GM21528 (cell line): Measurements from ENCODE around the gene PDP2.

ENCODE experiments used
- ATAC-seq: cut with Tn5 transposase; IDR thresholded peaks from one replicate; pipeline ENCODE4 v1.9.1; 2021; ENCODE audit warnings: mild to moderate bottlenecking, moderate library complexity; ENCODE audit not compliant: unreplicated experiment, low FRiP score

Gene PDP2

DNA sequence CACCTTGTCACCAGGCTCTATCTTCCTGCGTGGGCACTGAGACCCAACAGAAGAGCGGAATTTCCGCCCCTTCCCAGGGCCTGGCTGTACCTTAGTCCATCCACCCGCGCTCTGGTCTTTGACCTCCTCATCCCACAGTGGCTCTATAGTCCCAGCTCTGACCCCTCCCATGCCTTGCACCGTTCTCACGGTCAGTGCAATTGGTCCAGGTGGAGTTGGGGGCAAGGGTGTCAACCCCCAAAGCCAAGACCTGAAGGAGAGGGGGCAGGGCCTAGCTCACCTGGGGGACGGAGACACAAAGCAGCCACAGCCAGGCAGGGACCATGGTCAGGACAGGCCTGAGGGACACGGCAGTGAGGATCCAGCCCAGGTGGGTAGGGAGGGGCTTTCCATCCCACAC, 37.4 kb downstream of the PDP2 start:
- ATAC-seq, result no peak

DNA sequence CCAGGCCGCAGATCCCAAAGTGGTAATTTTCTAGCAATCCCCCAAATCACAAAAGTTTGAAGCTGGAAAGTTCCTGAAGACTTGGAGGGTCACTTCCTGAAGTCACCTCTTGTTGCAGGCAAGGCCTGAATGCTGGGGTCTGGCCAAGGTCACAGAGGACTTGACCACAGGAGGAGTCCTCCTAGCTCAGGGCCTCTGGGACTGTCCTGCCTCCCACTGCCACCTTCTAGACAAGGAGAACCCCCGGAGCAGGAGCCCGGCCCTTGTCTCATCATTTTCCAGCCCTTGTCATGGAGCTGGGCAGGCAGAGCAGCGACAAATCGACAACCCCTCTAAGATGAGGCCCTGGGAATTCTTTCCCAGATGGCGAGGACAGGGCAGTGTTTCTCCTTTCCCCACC, 38.0 kb downstream of the PDP2 start:
- ATAC-seq, result no peak

DNA sequence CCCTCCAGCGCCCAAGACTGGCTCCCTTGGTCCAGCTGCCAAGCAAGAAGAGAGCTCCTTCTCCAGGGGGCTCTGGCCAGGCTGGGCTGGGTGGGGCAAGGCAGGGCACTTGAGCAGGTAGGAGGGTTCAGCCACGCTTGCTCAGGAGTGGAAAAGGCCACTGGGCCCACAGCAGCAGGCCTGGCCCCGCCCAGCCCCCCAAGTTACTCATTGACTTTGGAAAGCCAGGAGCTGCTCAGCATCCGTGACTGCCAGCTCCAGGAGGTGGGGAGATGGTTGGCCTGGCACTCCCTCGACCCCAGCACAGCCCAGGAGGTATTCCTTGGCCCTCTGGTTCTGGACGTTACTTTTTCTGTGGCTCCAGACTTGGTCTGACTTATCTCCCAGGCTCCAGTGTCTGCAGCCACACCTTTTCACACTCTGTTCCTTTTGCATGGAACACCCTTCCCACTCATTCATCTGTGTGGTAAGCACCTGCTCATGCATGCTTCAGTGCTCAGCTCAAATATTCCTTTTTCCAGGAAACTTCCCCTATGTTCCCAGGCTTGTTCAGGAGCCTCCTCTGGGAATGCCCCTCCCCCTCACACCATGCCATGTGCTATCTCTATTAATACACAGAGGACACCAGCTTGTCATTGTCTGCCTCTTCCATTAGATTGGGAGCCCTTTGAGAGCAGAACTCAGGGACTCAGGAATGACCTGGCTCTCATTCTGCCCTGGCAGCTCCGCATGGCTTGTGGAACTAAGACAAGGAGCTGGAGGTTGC, 38.7 kb downstream of the PDP2 start, which contains the start of gene CDH16:
Gene CDH16, minus strand, starts transcription at position 83 of the 766 bp plus-strand sequence. CDS start 820 bp downstream, outside the sequence.
- no peak for ATAC-seq

DNA sequence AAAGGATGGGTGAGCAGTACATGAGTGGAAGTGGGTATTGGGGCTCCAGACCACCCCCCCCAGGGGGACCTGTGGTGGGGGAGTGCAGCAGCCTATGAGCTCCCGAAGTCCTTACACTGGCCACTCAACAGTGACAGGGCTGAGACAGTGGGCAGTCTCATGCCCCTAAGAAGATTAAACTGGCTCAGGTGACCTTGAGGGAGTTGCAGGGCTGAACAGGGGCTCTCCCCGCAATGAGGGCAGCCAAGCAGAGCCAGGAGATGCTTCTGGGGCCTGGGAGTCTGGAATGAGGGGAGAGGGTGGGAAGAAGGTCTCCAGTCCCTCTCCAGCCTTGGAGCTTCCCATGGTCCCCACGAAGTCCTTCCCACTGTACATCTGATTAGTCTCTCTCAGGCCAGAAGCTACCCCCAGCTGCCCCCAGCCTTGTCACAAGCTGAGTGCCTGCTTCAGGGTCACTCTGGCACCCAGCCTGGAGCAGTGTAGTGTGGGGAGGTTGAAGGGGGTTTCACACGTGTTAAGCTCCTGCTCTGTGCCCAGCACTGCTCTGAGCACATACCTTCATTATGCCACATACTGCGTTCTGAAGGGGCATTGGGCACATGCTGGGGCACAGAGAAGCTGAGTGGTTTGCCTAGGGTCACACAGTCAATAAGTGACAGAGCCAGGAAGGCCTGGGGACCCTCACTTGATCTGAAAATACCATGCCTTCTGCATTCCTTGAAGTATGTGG, 39.4 kb downstream of the PDP2 start:
- ATAC-seq, result no peak

DNA sequence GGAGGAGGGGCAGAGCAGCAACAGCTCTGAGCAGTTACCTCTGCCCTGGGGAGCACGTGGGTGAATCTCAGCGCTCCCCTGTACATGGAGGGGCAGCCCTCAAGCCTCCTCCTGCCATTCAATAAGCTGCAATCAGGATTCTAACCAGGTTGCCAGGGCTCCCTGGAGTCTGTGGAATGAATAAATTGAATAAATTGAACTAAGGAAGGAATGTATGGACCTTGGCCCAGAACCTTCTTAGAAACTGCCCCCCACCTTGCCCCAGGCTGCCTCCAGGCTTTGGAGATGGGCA, 39.9 kb downstream of the PDP2 start:
- ATAC-seq, result no peak

DNA sequence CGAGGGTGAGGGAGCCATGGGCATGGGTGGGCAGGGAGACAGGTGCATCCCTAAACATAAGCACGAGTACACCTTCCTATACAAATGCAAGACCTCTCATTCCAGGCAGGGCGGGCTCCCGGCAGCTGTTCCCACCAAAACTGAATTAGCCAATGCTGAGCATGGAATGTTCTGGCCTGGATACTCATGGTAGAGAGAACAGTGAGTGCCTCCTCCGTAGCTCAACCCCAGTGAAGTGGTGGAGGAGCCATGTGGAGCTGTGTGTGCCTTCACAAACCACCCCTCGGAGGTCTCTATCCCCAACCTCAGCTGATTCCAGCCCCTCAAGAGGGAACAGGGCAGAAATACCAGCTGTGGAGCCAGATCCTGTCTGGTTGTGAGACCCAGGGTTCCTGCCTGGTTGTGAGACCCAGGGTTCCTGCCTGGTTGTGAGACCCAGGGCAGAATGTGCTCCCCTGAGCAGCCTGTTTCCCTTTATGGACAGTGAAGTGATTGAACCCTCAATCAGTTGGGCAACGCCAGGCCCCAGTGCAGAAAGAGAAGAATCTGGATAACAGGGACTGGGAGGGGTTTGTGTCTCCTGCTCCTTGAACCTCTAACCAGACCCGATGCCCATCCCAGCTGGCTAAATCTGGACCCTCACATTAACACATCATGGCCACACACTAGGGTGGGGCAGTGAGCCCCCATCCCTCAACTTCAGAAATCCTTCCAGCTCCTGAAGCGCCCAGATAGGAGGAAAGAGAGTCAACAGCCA, 40.8 kb downstream of the PDP2 start:
- no peak for ATAC-seq

GRCh38 chr16:66921729-66922450, 41.6 kb downstream of the PDP2 start:
- ATAC-seq, result no peak

DNA sequence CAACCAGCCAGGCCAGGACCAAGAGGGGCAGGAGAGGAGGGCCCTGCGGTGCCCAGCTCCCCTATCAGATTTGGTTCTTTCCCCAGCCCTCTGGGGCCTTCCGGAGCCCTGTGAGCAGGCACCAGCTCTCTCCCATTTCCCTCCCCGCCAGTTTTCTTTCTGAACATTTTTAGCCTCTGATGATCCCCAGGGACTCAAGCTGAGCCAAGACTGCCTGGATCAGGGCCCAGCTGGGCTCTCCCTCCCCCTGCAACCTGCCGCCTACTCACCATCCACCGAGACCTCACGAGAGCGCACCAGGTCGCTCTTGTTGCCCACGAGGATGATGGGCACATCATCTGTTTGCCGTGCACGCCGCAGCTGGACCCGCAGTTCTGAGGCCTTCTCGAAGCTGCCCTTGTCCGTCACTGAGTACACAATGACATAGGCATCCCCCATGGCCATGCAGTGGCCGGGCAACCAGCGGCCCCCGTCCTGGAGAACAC, 43.0 kb downstream of the PDP2 start:
- no peak for ATAC-seq

DNA sequence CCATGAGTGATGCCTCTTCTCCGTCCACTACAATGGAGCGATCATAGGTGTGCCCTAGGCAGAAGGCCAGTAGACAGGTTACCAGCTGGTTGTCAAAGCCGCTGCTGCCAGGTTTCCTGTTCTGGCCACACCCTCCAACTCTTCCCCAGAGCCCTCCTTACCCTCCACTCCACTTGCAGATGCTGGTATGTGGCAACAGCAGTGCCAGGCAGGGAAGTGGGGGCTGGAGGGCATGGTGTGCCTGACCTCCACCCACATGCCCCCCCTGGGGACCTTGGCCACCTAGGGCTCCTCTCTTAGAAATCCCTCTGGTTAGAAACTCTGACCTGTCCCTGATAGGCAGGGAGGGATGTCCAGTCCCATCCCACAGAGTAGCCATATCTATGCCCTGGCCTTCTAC, 43.6 kb downstream of the PDP2 start:
- no peak for ATAC-seq

DNA sequence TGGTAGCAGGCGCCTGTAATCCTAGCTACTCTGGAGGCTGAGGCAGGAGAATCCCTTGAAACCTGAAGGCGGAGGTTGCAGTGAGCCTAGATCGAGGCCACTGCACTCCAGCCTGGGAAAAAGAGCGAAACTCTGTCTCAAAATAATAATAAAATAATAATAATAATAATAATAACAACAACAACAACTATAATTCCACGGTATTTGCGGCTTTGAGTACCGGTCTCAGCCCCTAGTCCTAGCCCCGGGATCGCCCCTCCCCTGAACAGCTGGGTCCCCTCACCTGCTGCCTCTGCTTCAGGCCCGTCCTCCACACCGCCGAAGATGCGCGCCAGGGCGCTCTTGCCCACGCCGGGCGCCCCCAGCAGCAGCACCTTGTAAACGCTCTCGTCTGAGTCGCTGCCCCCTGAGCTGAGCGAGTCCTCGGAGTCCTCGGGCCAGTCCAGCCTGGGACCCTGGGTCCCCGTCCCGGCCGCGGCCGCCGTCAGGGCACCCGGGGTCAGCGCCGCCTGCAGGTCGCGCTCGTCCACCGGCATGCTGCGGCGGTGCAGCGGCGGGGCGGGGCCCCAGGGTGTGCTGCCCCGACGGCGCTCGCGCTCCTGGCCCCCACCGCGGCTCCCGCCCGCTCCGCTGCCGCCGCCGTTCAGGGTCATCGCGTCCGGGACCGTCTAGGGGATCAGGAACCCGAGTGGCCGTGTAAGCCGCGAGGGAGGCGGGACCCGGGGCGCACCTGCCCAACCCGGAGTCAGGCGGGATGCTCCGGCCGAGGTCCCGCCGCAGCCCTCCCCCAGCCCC, 44.4 kb downstream of the PDP2 start:
- ATAC-seq, result no peak

GRCh38 chr16:66925322-66925840, 45.1 kb downstream of the PDP2 start, which contains the start of gene RRAD:
Gene RRAD, minus strand, starts transcription at chr16:66925535. Its CDS starts 356 bp downstream, at chr16:66925179.
- ATAC-seq, result no peak

DNA sequence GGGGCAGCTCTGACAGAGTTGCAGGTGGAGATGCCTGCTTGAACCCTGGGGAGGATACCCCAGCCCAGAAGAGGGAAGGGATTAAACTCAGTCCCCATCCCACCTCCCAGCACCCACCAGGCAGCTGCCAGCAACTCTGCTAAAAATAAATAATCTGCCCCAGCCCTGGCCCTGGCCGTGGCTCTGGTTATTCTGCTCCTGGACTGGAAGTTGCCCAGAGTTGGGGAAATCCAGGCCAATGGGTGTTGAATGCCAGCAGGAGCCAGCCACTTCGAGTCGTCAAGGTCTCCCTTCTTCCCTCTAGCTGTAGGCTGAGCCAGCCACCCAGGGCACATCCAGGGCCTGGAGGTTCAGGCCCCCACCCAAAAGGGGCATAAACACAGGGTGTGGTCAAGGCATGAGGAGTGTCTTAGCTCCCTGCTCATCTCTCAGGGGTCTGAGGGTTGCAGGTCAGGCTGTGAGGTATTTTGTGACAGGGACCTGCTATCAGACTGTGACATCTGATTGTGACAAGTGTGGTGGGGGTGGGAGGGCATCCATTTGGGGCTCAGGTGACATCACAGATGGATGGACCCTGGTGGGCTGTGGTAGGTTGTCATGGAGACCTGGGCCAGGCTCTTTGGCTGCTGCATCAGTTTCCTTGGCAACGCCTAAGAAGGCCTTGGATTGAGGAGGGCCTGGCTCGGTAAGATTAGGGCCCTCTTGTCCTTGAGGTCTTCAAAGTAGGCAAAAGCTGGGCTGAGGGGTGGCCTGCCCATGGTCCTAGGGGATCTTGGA, 46.0 kb downstream of the PDP2 start:
- ATAC-seq, result no peak

GRCh38 chr16:66926961-66927436, 46.7 kb downstream of the PDP2 start:
- ATAC-seq, result no peak

DNA sequence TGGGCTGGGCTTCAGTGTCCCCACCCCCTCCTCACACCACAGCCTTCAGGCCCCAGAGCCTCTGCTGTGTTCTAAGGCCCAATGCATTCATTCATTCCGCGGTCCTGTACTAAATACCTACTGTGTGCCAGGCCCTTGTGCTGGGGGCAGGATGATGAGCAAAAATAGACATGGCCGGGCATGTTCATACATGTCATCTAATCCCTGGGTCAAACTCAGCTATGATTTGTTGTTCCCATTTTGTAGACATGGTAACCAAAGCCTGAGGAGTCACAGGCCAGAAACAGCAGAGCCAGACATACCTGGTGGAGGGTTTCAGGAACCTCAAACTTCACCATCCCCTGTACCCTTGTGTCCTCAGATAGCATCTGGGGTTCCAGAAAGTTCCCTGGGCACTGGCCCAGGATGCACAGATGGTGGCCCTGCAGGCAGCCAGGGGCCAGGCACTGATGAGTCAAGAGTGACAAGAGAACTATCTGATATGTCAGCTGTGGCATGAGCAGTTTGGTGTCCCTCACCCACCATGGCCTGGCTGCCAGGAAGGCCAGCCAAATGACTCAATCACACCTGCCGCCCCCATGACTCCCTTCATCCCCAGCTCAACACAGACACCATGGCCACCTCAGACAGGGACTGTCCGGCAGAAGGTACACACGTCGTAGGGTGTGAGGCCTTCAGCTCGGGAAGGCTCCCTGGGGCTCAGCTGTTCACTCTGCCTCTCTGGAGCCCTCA, 47.8 kb downstream of the PDP2 start:
- no peak for ATAC-seq

GRCh38 chr16:66928702-66929388, 48.5 kb downstream of the PDP2 start:
- no peak for ATAC-seq

DNA sequence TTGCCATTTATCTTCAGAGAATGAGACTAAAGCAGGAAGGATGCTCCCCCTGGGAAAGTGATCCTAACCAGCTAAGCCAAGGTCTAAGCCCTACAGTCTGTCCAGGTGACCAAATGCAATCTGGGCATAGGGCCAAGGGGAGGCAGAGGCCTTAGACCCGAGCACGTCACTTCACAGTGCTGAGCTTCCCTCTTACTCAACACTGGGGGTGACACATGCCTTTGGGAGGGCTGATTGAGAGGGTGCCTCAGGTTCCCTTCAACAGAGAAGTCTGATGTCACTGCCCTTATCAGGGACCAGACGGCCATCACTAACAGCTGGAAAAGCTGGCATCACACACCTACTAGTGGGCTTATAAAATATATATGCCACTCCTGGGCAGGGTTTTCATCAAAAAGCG, 49.9 kb downstream of the PDP2 start:
- no peak for ATAC-seq

- no peak for ATAC-seq
These were observed 51.4 kb downstream of the PDP2 start for GRCh38 chr16:66931665-66932064.
